Keratinocyte (primary cell): Measurements from ENCODE around the gene CD59.

Experiments used
- CTCF ChIP-seq, 3 experiments: IDR thresholded peaks in 1 of 3; conservative IDR thresholded peaks in 1 of 3; optimal IDR thresholded peaks in 1 of 3; 2 replicates in 2 of 3; 3 replicates in 1 of 3; pipeline versions ENCODE3 to v1.5.1; 2011; ENCODE audit warnings: low read length in 3 of 3, mild to moderate bottlenecking in 3 of 3, moderate library complexity in 2 of 3, control low read depth in 1 of 3, inconsistent platforms in 1 of 3; ENCODE audit not compliant: insufficient read depth in 2 of 3; ENCODE audit errors: extremely low read depth in 1 of 3
- EZH2 ChIP-seq: IDR thresholded peaks from one replicate; pipeline ENCODE4 v1.6.1; 2012; ENCODE audit warnings: inconsistent platforms, mild to moderate bottlenecking, low read length, moderate library complexity

- no peak for TF ChIP-seq CTCF (optimal IDR thresholded peaks at IDR 0.05 in 1 of 3, IDR thresholded peaks at IDR 0.05 in 1 of 3, conservative IDR thresholded peaks at IDR 0.05 in 1 of 3; ENCODE audit: extremely low read depth in 1 of 3, insufficient read depth in 2 of 3, low read length in 3 of 3)
- no peak for TF ChIP-seq EZH2
Observed at GRCh38 chr11:33656768-33657167, 79.5 kb downstream of the CD59 start.
